WTC11 (cell line): Measurements from ENCODE around the gene AGPAT4. TPM values are rescaled to one million over a fixed set of nuclear protein-coding genes. Genes with fewer than 3 reads are reported as not detected.

Source experiments
- ATAC-seq: fragments of 200-7000 bp; cut with Tn5 transposase; 2 replicates; pipeline ENCODE4 v1.10.0; 2021; ENCODE audit warnings: mild to moderate bottlenecking, moderate library complexity
- CTCF ChIA-PET: fragments of 300-600 bp; sonication (Branson Sonifier 250); formaldehyde crosslinking; loops from one replicate; lab custom pipeline; 2021; ENCODE audit warnings: antibody characterized with exemption; lab: Charles Lee
- POLR2A ChIA-PET: fragments of 350-600 bp; sonication (Branson Sonifier 250); formaldehyde crosslinking; loops from one replicate; lab custom pipeline; 2021; ENCODE audit warnings: antibody characterized with exemption; lab: Charles Lee
- DNase-seq: peaks from one replicate; pipeline ENCODE4 v3.0.0; 2021; ENCODE audit warnings: low spot score
- H3K27ac Mint-ChIP-seq: 2 replicates; pipeline ENCODE4 v1.8.0; 2021; ENCODE audit warnings: mixed read lengths
- H3K27me3 Mint-ChIP-seq: 2 replicates; pipeline ENCODE4 v1.8.0; 2021; ENCODE audit warnings: low read depth, mild to moderate bottlenecking, moderate library complexity, mixed read lengths
- H3K36me3 Mint-ChIP-seq: 2 replicates; pipeline ENCODE4 v1.8.0; 2021; ENCODE audit warnings: mixed read lengths
- H3K4me1 Mint-ChIP-seq: 2 replicates; pipeline ENCODE4 v1.8.0; 2022; ENCODE audit warnings: mixed read lengths
- H3K4me3 Mint-ChIP-seq: 2 replicates; pipeline ENCODE4 v1.8.0; 2021; ENCODE audit warnings: mild to moderate bottlenecking, moderate library complexity, mixed read lengths
- H3K9me3 Mint-ChIP-seq: 2 replicates; pipeline ENCODE4 v1.8.0; 2021; ENCODE audit warnings: mixed read lengths
- ATF1 ChIP-seq: sonication (generic); formaldehyde crosslinking; IDR thresholded peaks from 2 replicates; pipeline ENCODE4 v1.8.1; 2023; ENCODE audit warnings: mild to moderate bottlenecking, moderate library complexity, missing genetic modification reagents
- CBFB ChIP-seq: sonication (generic); formaldehyde crosslinking; IDR thresholded peaks from 2 replicates; pipeline ENCODE4 v1.8.1; 2022; ENCODE audit warnings: mild to moderate bottlenecking, low read depth, missing genetic modification reagents
- CREB1 ChIP-seq: sonication (generic); formaldehyde crosslinking; IDR thresholded peaks from 2 replicates; pipeline ENCODE4 v1.8.0; 2023; ENCODE audit warnings: mild to moderate bottlenecking, missing genetic modification reagents
- ERG ChIP-seq: fragments of 250-450 bp; sonication (Bioruptor Pico); IDR thresholded peaks from 2 replicates; pipeline ENCODE4 v1.8.0; 2021; ENCODE audit warnings: mild to moderate bottlenecking
- FOXP1 ChIP-seq: sonication (generic); formaldehyde crosslinking; IDR thresholded peaks from 2 replicates; pipeline ENCODE4 v1.8.0; 2022; ENCODE audit warnings: missing genetic modification reagents, mild to moderate bottlenecking, moderate library complexity, borderline replicate concordance
- GRHL2 ChIP-seq: fragments of 250-450 bp; sonication (Bioruptor Pico); IDR thresholded peaks from 2 replicates; pipeline ENCODE4 v1.8.0; 2022; ENCODE audit warnings: mild to moderate bottlenecking, moderate library complexity; ENCODE audit not compliant: insufficient replicate concordance, severe bottlenecking
- GTF2I ChIP-seq: fragments of 250-450 bp; sonication (Bioruptor Pico); conservative IDR thresholded peaks from 2 replicates; pipeline ENCODE4 v1.4.0; 2021; ENCODE audit warnings: mild to moderate bottlenecking
- JAZF1 ChIP-seq: fragments of 250-450 bp; sonication (Bioruptor Pico); IDR thresholded peaks from 2 replicates; pipeline ENCODE4 v1.9.0; 2021; ENCODE audit warnings: moderate library complexity, mild to moderate bottlenecking, inconsistent platforms
- JUN ChIP-seq: sonication (generic); formaldehyde crosslinking; IDR thresholded peaks from 2 replicates; pipeline ENCODE4 v1.8.0; 2023; ENCODE audit warnings: mild to moderate bottlenecking, missing genetic modification reagents
- NFE2L1 ChIP-seq: sonication (generic); formaldehyde crosslinking; IDR thresholded peaks from 2 replicates; pipeline ENCODE4 v1.8.1; 2023; ENCODE audit warnings: missing genetic modification reagents
- NFYB ChIP-seq: sonication (generic); formaldehyde crosslinking; conservative IDR thresholded peaks from 2 replicates; pipeline ENCODE4 v1.8.0; 2022; ENCODE audit warnings: low read depth, missing genetic modification reagents
- NR2C2 ChIP-seq: sonication (generic); formaldehyde crosslinking; IDR thresholded peaks from 2 replicates; pipeline ENCODE4 v1.8.0; 2022; ENCODE audit warnings: mild to moderate bottlenecking, missing genetic modification reagents
- OVOL2 ChIP-seq: fragments of 250-450 bp; sonication (Bioruptor Pico); IDR thresholded peaks from 2 replicates; pipeline ENCODE4 v1.9.0; 2021; ENCODE audit warnings: mild to moderate bottlenecking, borderline replicate concordance
- SP1 ChIP-seq: sonication (generic); formaldehyde crosslinking; conservative IDR thresholded peaks from 2 replicates; pipeline ENCODE4 v1.8.1; 2022; ENCODE audit warnings: missing genetic modification reagents
- ZNF263 ChIP-seq: sonication (generic); formaldehyde crosslinking; IDR thresholded peaks from 2 replicates; pipeline ENCODE4 v1.8.1; 2022; ENCODE audit warnings: low read depth, mild to moderate bottlenecking, moderate library complexity, missing genetic modification reagents
- ZNF396 ChIP-seq: fragments of 250-450 bp; sonication (Bioruptor Pico); IDR thresholded peaks from 2 replicates; pipeline ENCODE4 v1.8.0; 2021; ENCODE audit warnings: mild to moderate bottlenecking, moderate library complexity, borderline replicate concordance
- ZNF416 ChIP-seq: fragments of 250-450 bp; sonication (Bioruptor Pico); IDR thresholded peaks from 2 replicates; pipeline ENCODE4 v1.9.0; 2021; ENCODE audit warnings: mild to moderate bottlenecking, inconsistent platforms
- ZNF423 ChIP-seq: fragments of 250-450 bp; sonication (Bioruptor Pico); IDR thresholded peaks from 2 replicates; pipeline ENCODE4 v2.1.2; 2022; ENCODE audit warnings: mild to moderate bottlenecking, moderate library complexity
- ZNF425 ChIP-seq: fragments of 250-450 bp; sonication (Bioruptor Pico); conservative IDR thresholded peaks from 2 replicates; pipeline ENCODE4 v1.9.0; 2021; ENCODE audit warnings: mild to moderate bottlenecking
- ZSCAN18 ChIP-seq: fragments of 250-450 bp; sonication (Bioruptor Pico); IDR thresholded peaks from 2 replicates; pipeline ENCODE4 v2.1.2; 2022; ENCODE audit warnings: mild to moderate bottlenecking, moderate library complexity
- total RNA-seq: library from RNA; stranded (reverse); gene quantifications from 3 replicates; pipeline ENCODE4 v1.2.3, GENCODE V29; 2021
- TF ChIP-seq, protein P1 (sequence below): sonication (generic); formaldehyde crosslinking; IDR thresholded peaks from 2 replicates; pipeline ENCODE4 v1.8.1; 2022; ENCODE audit warnings: mild to moderate bottlenecking, missing genetic modification reagents, moderate library complexity, borderline replicate concordance
- TF ChIP-seq, protein P2 (sequence below): fragments of 250-450 bp; sonication (Bioruptor Pico); IDR thresholded peaks from 2 replicates; pipeline ENCODE4 v1.9.0; 2021; ENCODE audit warnings: mild to moderate bottlenecking
- TF ChIP-seq, protein P3 (sequence below): sonication (generic); formaldehyde crosslinking; IDR thresholded peaks from 2 replicates; pipeline ENCODE4 v1.8.0; 2022; ENCODE audit warnings: mild to moderate bottlenecking, missing genetic modification reagents
- TF ChIP-seq, protein P4 (sequence below): sonication (generic); formaldehyde crosslinking; IDR thresholded peaks from 2 replicates; pipeline ENCODE4 v1.8.1; 2023; ENCODE audit warnings: mild to moderate bottlenecking, missing genetic modification reagents, moderate library complexity
- TF ChIP-seq, protein P5 (sequence below): sonication (generic); formaldehyde crosslinking; conservative IDR thresholded peaks from 2 replicates; pipeline ENCODE4 v1.8.1; 2022; ENCODE audit warnings: mild to moderate bottlenecking, missing genetic modification reagents

AGPAT4 gene
- total RNA-seq, 1 experiment from 2014 or later: 19.7 TPM

GRCh38 chr6:161226009-161226964 is 47.6 kb downstream of the AGPAT4 start (continued):
- TF ChIP-seq, protein P1, sequence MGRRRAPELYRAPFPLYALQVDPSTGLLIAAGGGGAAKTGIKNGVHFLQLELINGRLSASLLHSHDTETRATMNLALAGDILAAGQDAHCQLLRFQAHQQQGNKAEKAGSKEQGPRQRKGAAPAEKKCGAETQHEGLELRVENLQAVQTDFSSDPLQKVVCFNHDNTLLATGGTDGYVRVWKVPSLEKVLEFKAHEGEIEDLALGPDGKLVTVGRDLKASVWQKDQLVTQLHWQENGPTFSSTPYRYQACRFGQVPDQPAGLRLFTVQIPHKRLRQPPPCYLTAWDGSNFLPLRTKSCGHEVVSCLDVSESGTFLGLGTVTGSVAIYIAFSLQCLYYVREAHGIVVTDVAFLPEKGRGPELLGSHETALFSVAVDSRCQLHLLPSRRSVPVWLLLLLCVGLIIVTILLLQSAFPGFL (CRISPR knock-in tag): no peak
- TF ChIP-seq ZNF416 (CRISPR knock-in tag) (no peak), SP1 (CRISPR knock-in tag) (no peak), OVOL2 (no peak), ZNF396 (no peak), NR2C2 (CRISPR knock-in tag) (no peak), GTF2I (no peak), ZSCAN18 (CRISPR knock-in tag) (no peak), JAZF1 (CRISPR knock-in tag) (no peak), JUN (CRISPR knock-in tag) (no peak), GRHL2 (no peak), NFE2L1 (no peak), ERG (no peak)
- TF ChIP-seq, protein P2, sequence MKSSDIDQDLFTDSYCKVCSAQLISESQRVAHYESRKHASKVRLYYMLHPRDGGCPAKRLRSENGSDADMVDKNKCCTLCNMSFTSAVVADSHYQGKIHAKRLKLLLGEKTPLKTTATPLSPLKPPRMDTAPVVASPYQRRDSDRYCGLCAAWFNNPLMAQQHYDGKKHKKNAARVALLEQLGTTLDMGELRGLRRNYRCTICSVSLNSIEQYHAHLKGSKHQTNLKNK (CRISPR knock-in tag): no peak
- TF ChIP-seq, protein P3, sequence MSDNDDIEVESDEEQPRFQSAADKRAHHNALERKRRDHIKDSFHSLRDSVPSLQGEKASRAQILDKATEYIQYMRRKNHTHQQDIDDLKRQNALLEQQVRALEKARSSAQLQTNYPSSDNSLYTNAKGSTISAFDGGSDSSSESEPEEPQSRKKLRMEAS (CRISPR knock-in tag): no peak

GRCh38 chr6:161225681-161226008 is 48.2 kb downstream of the AGPAT4 start:
- Mint-ChIP-seq H3K4me1 (peaks cover 28% of the 10 kb centered on the region), H3K27me3 (no peaks in the 10 kb centered on the region), H3K4me3 (no peak overlapping the region), H3K27ac (no peak overlapping the region), H3K9me3 (peaks cover 7% of the 10 kb centered on the region), H3K36me3 (peaks cover 41% of the 10 kb centered on the region)
- DNase-seq (no peak), ATAC-seq (no peak)
- CTCF ChIA-PET: no interaction called here
- POLR2A ChIA-PET: no interaction called here
- no peak for TF ChIP-seq ATF1 (CRISPR knock-in tag)
- TF ChIP-seq ZNF425 (CRISPR knock-in tag): no peak
- no peak for TF ChIP-seq NFYB
- no peak for TF ChIP-seq ZNF423 (CRISPR knock-in tag)
- no peak for TF ChIP-seq CREB1 (CRISPR knock-in tag)
- TF ChIP-seq, protein P4, sequence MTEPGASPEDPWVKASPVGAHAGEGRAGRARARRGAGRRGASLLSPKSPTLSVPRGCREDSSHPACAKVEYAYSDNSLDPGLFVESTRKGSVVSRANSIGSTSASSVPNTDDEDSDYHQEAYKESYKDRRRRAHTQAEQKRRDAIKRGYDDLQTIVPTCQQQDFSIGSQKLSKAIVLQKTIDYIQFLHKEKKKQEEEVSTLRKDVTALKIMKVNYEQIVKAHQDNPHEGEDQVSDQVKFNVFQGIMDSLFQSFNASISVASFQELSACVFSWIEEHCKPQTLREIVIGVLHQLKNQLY (CRISPR knock-in tag): no peak
- TF ChIP-seq CBFB: no peak
- no peak for TF ChIP-seq ZNF263 (CRISPR knock-in tag)
- TF ChIP-seq FOXP1 (CRISPR knock-in tag): no peak
- no peak for TF ChIP-seq NFE2L1
- TF ChIP-seq OVOL2: no peak
- TF ChIP-seq, protein P5, sequence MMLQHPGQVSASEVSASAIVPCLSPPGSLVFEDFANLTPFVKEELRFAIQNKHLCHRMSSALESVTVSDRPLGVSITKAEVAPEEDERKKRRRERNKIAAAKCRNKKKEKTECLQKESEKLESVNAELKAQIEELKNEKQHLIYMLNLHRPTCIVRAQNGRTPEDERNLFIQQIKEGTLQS (CRISPR knock-in tag): no peak
- no peak for TF ChIP-seq GRHL2
